K562 (cell line): Measurements from ENCODE around the gene GCNT4. TPM values are rescaled to one million over a fixed set of nuclear protein-coding genes. Genes with fewer than 3 reads are reported as not detected.

Experiments used
- ATAC-seq: fragments of 200-7000 bp; cut with Tn5 transposase; 3 replicates; pipeline ENCODE4 v1.9.1; 2020; ENCODE audit warnings: moderate library complexity
- BruUV-seq: library from RNA; stranded (reverse); fragments of 400-500 nt; replicated peaks from 2 replicates; lab custom pipeline; 2021; lab: Mats Ljungman, UMichigan
- CTCF ChIA-PET: fragments of 300-600 bp; formaldehyde crosslinking; extraction: SDS; loops from one replicate; lab custom pipeline; 2021; ENCODE audit warnings: low intra/inter-chr PET ratio; lab: Yijun Ruan, JAX
- POLR2A ChIA-PET: fragments of 300-600, 350-650 bp; sonication (Branson Sonifier 250); formaldehyde crosslinking; extraction: SDS; loops from one replicate; lab custom pipeline; 2021; ENCODE audit warnings: antibody characterized with exemption, inconsistent platforms; lab: Yijun Ruan, JAX
- DNase-seq, 4 experiments: peaks; one replicate each; pipeline versions ENCODE4 v3.0.0 to v3.0.0-alpha.2; 2011 to 2018; ENCODE audit warnings: low spot score in 3 of 4, mixed read lengths in 3 of 4; ENCODE audit errors: extremely low read depth in 1 of 4
- FAIRE-seq: peaks from 2 replicates; lab custom pipeline; 2011; peaks lifted over from hg19 to GRCh38; lab: Jason Lieb, UNC
- H2AFZ ChIP-seq: 2 replicates; pipeline ENCODE4 v1.6.0; 2011; ENCODE audit warnings: low read depth, low read length, control low read depth, inconsistent platforms
- H3K27ac ChIP-seq: fragments of 200-600 bp; 3 replicates; pipeline ENCODE4 v1.8.0; 2011; ENCODE audit warnings: low read depth, mild to moderate bottlenecking, control low read depth, inconsistent platforms, low read length, moderate library complexity, mixed read lengths; ENCODE audit errors: extremely low read depth
- H3K27me3 ChIP-seq, 2 experiments: fragments of 300-600 bp in 1 of 2; 2 replicates in 1 of 2; 3 replicates in 1 of 2; pipeline versions ENCODE4 v1.6.0 to v1.8.0; 2011; ENCODE audit warnings: inconsistent platforms in 2 of 2, low read length in 2 of 2, mild to moderate bottlenecking in 1 of 2, mixed read lengths in 1 of 2, moderate library complexity in 1 of 2; ENCODE audit not compliant: control insufficient read depth in 2 of 2, insufficient read depth in 2 of 2
- H3K36me3 ChIP-seq: fragments of 300-600 bp; 3 replicates; pipeline ENCODE4 v1.8.0; 2011; ENCODE audit warnings: mild to moderate bottlenecking, low read length, inconsistent platforms; ENCODE audit not compliant: control insufficient read depth, insufficient read depth
- H3K4me1 ChIP-seq, 2 experiments: fragments of 200-600 bp in 1 of 2; replicated peaks in 1 of 2; 2 replicates in 1 of 2; 3 replicates in 1 of 2; pipeline versions ENCODE4 v1.5.1 to v1.8.0; 2011; ENCODE audit warnings: inconsistent platforms in 2 of 2, low read length in 2 of 2, mild to moderate bottlenecking in 1 of 2, mixed read lengths in 1 of 2, moderate library complexity in 1 of 2; ENCODE audit not compliant: control insufficient read depth in 2 of 2, insufficient read depth in 2 of 2
- H3K4me2 ChIP-seq: 2 replicates; pipeline ENCODE4 v1.6.1; 2011; ENCODE audit warnings: low read length, control low read depth, inconsistent platforms, mixed read lengths; ENCODE audit not compliant: insufficient read depth
- H3K4me3 ChIP-seq: fragments of 200-600 bp; sonication (generic), shearing (Covaris generic); 2 replicates; pipeline ENCODE4 v1.5.1; 2016; ENCODE audit warnings: control low read depth, inconsistent platforms
- H3K79me2 ChIP-seq: fragments of 200-600 bp; 3 replicates; pipeline ENCODE4 v1.8.0; 2011; ENCODE audit warnings: low read length, inconsistent platforms; ENCODE audit not compliant: control insufficient read depth, insufficient read depth
- H3K9ac ChIP-seq, 2 experiments: 2 replicates each; pipeline versions ENCODE4 v1.6.0 to v1.6.1; 2011; ENCODE audit warnings: low read depth in 2 of 2, low read length in 2 of 2, control low read depth in 1 of 2, inconsistent platforms in 1 of 2, mild to moderate bottlenecking in 1 of 2, mixed read lengths in 1 of 2; ENCODE audit not compliant: insufficient read depth in 1 of 2
- H3K9me1 ChIP-seq: one replicate; pipeline ENCODE4 v1.6.0; 2011; ENCODE audit warnings: inconsistent platforms, mild to moderate bottlenecking, low read length, moderate library complexity; ENCODE audit not compliant: control insufficient read depth, insufficient read depth
- H3K9me3 ChIP-seq: replicated peaks from 2 replicates; pipeline ENCODE4 v1.5.1; 2011; ENCODE audit warnings: low read depth, low read length, inconsistent platforms; ENCODE audit not compliant: control insufficient read depth, insufficient read depth
- H4K20me1 ChIP-seq: replicated peaks from 2 replicates; pipeline ENCODE4 v1.6.1; 2011; ENCODE audit warnings: low read length, inconsistent platforms, mixed read lengths; ENCODE audit not compliant: control insufficient read depth, insufficient read depth
- RAD51 ChIP-seq: fragments of 450-650 bp; IDR thresholded peaks from 2 replicates; pipeline ENCODE4 v1.7.1; 2016; ENCODE audit warnings: low read depth, mild to moderate bottlenecking, borderline replicate concordance
- RHOXF2B ChIP-seq: fragments of 250-450 bp; sonication (Bioruptor Pico); conservative IDR thresholded peaks from 2 replicates; pipeline ENCODE4 v1.5.1; 2021
- WGBS: fragments of 100-300 bp; shearing (Covaris generic); methylation state at CpG from one replicate; pipeline ENCODE4 v1.1.6; 2016; ENCODE audit warnings: low coverage, mixed read lengths; ENCODE audit not compliant: insufficient coverage; ENCODE audit errors: missing lambda C conversion rate; 5-methylcytosine and 5-hydroxymethylcytosine counted together
- in situ Hi-C: fragments of 300-500 bp; cut with MboI; formaldehyde crosslinking; loops from 4 replicates; pipeline ENCODE4 v1.15.0; 2018; ENCODE audit warnings: inconsistent platforms, mixed read lengths
- intact Hi-C: fragments of 100-400 bp; cut with micrococcal nuclease; formaldehyde crosslinking; loops from 2 replicates; pipeline ENCODE4 v1.14.2; 2022
- polyA plus RNA-seq, 8 experiments: library from polyadenylated mRNA; depleted of rRNA in 4 of 8; stranded (reverse) in 5 of 8; unstranded in 3 of 8; fragments of >200 nt; fragmentation: Nextera tagmentation in 2 of 8; fragmentation: Illumina TruSeq in 1 of 8; extraction: Ambion mirVana in 2 of 8; extraction: Trizol in 1 of 8; gene quantifications; 2 replicates each; pipeline versions ENCODE4 v1.2.1 to v1.2.3, GENCODE V29; 2011 to 2014; ENCODE audit warnings: inconsistent platforms in 1 of 8, missing spikeins in 1 of 8
- total RNA-seq, 7 experiments: library from RNA; depleted of rRNA in 6 of 7; stranded (reverse); fragments of >200 nt in 6 of 7; fragmentation: Illumina TruSeq in 2 of 7; extraction: Trizol in 2 of 7; gene quantifications; 2 replicates each; pipeline versions ENCODE4 v1.2.1 to v1.2.3, GENCODE V29; 2011 to 2021; ENCODE audit warnings: low replicate concordance in 1 of 7
- TF ChIP-seq, protein P1 (sequence below): fragments of 450-650 bp; IDR thresholded peaks from 2 replicates; pipeline ENCODE4 v1.6.1; 2016
- TF ChIP-seq, protein P2 (sequence below): sonication (generic); formaldehyde crosslinking; IDR thresholded peaks from 2 replicates; pipeline ENCODE4 v1.5.0; 2020; ENCODE audit warnings: missing genetic modification reagents
- TF ChIP-seq, protein P3 (sequence below), 2 experiments: IDR thresholded peaks; 2 replicates each; pipeline ENCODE4 v1.6.1; 2011; ENCODE audit warnings: borderline replicate concordance in 1 of 2, control low read depth in 1 of 2, low read depth in 1 of 2, low read length in 1 of 2, mild to moderate bottlenecking in 1 of 2, mixed read lengths in 1 of 2, moderate library complexity in 1 of 2; ENCODE audit not compliant: insufficient read depth in 1 of 2, insufficient read length in 1 of 2, poor library complexity in 1 of 2, severe bottlenecking in 1 of 2; ENCODE audit errors: extremely low read depth in 1 of 2

GCNT4 gene
- total and polyA plus RNA-seq, 9 of the 15 experiments (the other 6 are each of a cell fraction or from before 2014, with no cell fraction given), result 0.01 TPM; not detected in 8

DNA sequence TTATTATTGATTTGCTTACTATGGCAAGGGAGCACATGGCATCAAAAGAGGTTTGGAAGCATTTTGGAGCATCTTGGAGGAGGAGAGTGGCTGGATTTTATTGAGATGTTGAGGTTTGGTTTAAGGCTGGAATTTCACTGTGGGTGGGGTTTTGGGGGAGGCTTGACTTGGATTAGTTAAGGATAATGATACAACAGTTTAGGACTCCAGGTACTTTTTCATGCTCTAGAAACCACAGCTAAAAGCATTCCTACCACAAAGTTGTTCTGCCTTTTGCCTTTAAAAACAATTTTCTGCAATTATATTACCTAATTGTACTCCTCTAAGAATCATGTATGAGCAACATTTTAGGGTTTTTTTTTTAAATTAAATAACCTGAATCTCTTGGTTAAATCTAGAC, 5.0 kb downstream of the GCNT4 start:
- H3K27me3 ChIP-seq, result peaks cover 7 to 20% of the 10 kb centered on the region in 2 experiments; a peak in 4 of 5 replicates
- ChIA-PET CTCF (no interaction called here), POLR2A (interaction anchor here (1.2 kb wide), 1 partner anchor 10 kb away, joined by 4 read pairs; no protein-coding TSS in a partner anchor)
- in situ Hi-C loops (no loop called here), intact Hi-C loops (loop anchor here (5.0 kb wide), 1 partner anchor 220 kb away; no protein-coding TSS in a partner anchor)
- FAIRE-seq (no peak), ATAC-seq (no peak), DNase-seq (no peak)
- no peak overlapping the region for H3K4me2 ChIP-seq
- peaks cover 0 to 1% of the 10 kb centered on the region in 2 experiments; a peak in 3 of 5 replicates for H3K4me1 ChIP-seq
- no peaks in the 10 kb centered on the region for H3K79me2 ChIP-seq
- H4K20me1 ChIP-seq, result no peaks in the 10 kb centered on the region
- H3K9ac ChIP-seq, result no peak overlapping the region
- TF ChIP-seq RAD51, result no peak
- no peaks in the 10 kb centered on the region for H3K9me3 ChIP-seq
- no peaks in the 10 kb centered on the region for H3K9me1 ChIP-seq
- no peak overlapping the region for H3K4me3 ChIP-seq
- no peak overlapping the region for H3K27ac ChIP-seq
- no peaks in the 10 kb centered on the region for H3K36me3 ChIP-seq
- no peak overlapping the region for H2AFZ ChIP-seq
- BruUV-seq, result no TSS peak

DNA sequence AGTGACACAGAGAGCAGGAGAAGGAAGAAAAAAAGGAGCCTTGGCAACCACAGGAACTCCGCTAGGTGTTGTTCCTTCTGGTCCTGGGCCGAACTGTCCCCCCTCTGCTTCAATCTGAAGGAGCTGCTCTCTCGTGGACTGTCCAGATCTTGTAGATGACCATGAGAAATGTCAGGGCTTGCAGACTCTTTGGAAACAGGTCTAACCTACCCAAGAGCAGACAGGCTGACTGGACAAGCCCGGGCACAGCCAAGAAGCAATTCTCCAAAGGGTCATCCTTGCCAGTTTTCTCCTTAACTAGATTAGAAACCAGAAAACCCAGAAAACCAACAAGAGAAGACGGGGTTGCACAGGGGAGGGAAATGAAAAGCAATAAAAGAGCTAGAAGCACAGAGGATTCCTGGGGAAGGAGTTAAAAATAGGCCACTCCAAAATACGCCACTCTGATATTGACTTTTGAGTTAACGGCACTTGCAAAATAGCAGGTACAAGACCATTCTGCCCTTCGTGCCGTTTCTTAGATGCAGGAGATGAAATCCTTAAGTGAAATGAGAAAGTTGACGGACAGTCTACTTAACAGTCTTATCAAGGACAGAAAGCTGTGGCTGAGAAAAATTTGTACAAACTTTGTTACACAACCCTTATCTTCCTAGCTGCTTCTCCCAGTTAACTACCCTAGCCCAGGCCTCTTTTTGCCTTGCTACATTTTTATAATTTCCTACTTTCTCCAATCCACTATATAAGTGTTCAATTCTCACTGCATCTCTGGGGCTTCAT, 5.8 kb downstream of the GCNT4 start:
- 3% methylated on average over 10 of the region's 10 CpGs for WGBS
- peak; percentile 51 for FAIRE-seq
- TF ChIP-seq, protein P1, sequence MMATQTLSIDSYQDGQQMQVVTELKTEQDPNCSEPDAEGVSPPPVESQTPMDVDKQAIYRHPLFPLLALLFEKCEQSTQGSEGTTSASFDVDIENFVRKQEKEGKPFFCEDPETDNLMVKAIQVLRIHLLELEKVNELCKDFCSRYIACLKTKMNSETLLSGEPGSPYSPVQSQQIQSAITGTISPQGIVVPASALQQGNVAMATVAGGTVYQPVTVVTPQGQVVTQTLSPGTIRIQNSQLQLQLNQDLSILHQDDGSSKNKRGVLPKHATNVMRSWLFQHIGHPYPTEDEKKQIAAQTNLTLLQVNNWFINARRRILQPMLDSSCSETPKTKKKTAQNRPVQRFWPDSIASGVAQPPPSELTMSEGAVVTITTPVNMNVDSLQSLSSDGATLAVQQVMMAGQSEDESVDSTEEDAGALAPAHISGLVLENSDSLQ, result peak; percentile 42; the same call in 1 of the 2 replicates
- TF ChIP-seq RHOXF2B (CRISPR knock-in tag), result no peak
- TF ChIP-seq, protein P2, sequence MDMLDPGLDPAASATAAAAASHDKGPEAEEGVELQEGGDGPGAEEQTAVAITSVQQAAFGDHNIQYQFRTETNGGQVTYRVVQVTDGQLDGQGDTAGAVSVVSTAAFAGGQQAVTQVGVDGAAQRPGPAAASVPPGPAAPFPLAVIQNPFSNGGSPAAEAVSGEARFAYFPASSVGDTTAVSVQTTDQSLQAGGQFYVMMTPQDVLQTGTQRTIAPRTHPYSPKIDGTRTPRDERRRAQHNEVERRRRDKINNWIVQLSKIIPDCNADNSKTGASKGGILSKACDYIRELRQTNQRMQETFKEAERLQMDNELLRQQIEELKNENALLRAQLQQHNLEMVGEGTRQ (CRISPR knock-in tag), result no peak
- TF ChIP-seq, protein P3, sequence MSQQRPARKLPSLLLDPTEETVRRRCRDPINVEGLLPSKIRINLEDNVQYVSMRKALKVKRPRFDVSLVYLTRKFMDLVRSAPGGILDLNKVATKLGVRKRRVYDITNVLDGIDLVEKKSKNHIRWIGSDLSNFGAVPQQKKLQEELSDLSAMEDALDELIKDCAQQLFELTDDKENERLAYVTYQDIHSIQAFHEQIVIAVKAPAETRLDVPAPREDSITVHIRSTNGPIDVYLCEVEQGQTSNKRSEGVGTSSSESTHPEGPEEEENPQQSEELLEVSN (IDR thresholded peaks at IDR 0.05; ENCODE audit: borderline replicate concordance in 1 of 2, extremely low read depth in 1 of 2, insufficient read depth in 1 of 2, insufficient read length in 1 of 2, low read depth in 1 of 2, low read length in 1 of 2, poor library complexity in 1 of 2, severe bottlenecking in 1 of 2), result no peak

More for the DNA sequence above, 5.8 kb downstream of the GCNT4 start:
- no peak overlapping the region for H2AFZ ChIP-seq
- DNase-seq, result no peak
- in situ Hi-C loops (no loop called here), intact Hi-C loops (loop anchor here (5.0 kb wide), 1 partner anchor 221 kb away; no protein-coding TSS in a partner anchor)
- no peak overlapping the region for H3K9ac ChIP-seq
- no peaks in the 10 kb centered on the region; a peak in 2 of 5 replicates for H3K4me1 ChIP-seq
- no peak overlapping the region for H3K27ac ChIP-seq
- no peak for ATAC-seq
- H3K9me1 ChIP-seq, result no peaks in the 10 kb centered on the region
- no peaks in the 10 kb centered on the region for H3K9me3 ChIP-seq
- H4K20me1 ChIP-seq, result no peaks in the 10 kb centered on the region
- H3K4me3 ChIP-seq, result no peak overlapping the region
- H3K4me2 ChIP-seq, result no peak overlapping the region
- ChIA-PET POLR2A (interaction anchor here (0.7 to 1.2 kb wide), 2 partner anchors 10 to 1333 kb away, joined by 3 to 4 read pairs; no protein-coding TSS in a partner anchor), CTCF (no interaction called here)
- peaks cover 7 to 20% of the 10 kb centered on the region in 2 experiments; a peak in 4 of 5 replicates for H3K27me3 ChIP-seq
- no peaks in the 10 kb centered on the region for H3K79me2 ChIP-seq
- H3K36me3 ChIP-seq, result no peaks in the 10 kb centered on the region
- no TSS peak for BruUV-seq
